HG03066 (cell line): ENCODE results near the gene GNAL.
"Not testable (repeated sequence)": the region's sequence is repeated elsewhere in the genome, so short reads cannot be mapped to it uniquely, and the experiment has no call there.

Source experiments
- ATAC-seq: cut with Tn5 transposase; IDR thresholded peaks from one replicate; pipeline ENCODE4 v1.9.1; 2021; ENCODE audit warnings: low read depth; ENCODE audit not compliant: unreplicated experiment

GNAL gene

GRCh38 chr18:11688972-11689668 is at the start of gene GNAL:
GNAL (plus strand) TSS chr18:11689264; CDS start chr18:11689564, 300 bp downstream.
- ATAC-seq = peak; percentile 73

- not testable (repeated sequence) for ATAC-seq
These were observed 41.8 kb upstream of the GNAL start for GRCh38 chr18:11647310-11647709.

- not testable (repeated sequence) for ATAC-seq
These were observed 41.3 kb upstream of the GNAL start for GRCh38 chr18:11647804-11648203.

DNA sequence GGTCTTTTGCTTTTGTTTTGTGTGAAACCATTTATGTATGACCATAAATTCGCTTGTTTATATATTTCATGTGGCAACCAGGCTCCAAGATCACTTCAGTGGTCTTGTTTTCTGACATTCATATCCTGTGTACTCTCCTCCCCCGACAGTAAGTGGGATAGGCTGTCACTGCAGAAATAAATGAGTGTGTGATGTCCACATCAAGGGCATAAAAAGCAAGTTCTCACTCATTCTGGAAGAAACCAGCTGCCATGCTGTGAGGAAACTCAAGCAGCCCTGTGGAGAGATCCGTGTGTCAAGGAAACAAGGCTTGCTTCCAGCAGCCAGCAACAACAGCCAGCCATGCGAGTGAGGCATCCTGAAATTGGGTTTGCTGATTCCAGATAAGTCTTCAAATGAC is 39.2 kb upstream of the GNAL start:
- no peak for ATAC-seq

DNA sequence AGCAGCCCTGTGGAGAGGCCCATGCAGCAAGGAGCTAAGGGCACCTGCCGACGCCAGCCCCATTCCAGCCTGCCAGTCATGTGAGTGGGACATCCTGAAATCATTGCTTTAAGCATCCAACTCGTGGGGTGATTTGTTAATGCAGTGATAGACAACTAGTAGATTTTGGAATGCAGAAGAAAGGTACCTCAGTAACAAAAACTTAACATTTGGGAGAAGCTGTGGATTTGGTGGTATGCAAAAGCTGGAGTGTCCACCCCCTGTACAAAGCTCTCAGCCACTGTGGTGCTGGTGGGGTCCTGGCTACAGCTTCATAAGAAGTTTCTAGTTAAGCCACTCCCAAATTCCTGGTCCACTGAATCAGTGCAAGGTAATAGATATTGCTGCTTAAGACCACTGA is 37.2 kb upstream of the GNAL start:
- ATAC-seq = no peak

DNA sequence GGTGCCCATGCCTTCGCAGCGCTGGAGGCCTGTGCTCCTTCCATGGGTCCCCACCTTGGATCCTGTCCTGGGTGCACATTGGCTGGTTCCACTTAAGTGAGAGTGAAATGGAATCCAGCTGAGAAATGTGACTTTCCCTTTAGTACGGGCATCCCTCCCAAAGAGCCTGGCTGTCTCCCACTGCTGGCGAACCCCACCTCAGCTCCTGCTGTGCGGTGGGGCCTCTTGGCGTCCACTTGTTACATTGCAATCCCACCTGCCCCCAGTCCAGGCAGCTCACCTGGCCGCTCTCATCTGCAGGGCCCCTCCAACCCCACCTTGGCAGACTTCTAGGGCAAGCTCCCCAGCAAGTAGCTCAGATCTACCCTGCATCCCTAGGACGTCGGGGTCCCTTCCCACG is 35.5 kb upstream of the GNAL start:
- no peak for ATAC-seq

DNA sequence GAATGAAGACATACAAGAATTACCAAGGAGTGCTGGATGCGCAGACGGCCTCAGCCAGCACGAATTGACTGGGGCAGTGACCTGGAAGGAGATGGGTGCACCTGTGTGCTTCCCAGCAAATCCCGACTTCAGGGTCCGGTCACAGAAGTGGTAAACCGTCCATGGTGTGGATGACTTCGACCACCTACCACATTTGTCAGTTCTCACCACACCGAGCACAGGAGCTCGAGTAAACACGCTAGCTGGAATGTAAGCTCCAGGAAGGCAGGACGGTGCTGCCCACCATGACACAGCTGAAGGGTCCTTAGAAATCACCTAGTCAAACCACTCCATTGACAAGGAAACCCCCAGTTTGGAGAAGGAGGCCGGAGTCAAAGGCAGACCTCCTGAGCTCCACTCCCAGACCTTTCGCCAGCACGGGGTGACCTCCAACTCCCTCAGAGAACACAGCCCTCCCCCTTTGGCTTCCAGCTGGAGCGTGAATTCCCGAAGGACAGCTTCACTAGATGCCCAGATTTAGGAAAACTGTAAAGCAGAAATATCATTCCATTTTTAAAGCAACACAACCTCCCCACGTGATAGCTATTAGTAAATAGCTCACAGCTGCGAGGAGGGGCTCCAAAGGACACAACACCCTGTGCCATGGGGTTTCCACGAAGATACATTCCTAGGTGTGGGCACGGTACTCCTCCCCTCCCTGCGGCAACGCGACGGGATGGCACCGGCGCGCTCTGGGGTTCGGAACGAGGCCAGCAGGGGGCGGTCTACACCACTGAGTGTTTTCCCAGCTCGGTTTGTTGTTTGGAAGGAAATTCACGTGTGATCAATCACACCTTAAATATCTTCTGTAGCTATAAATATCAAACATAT is 34.1 kb upstream of the GNAL start:
- ATAC-seq = no peak

- ATAC-seq = no peak
These were observed 33.5 kb upstream of the GNAL start for GRCh38 chr18:11655606-11655932.

DNA sequence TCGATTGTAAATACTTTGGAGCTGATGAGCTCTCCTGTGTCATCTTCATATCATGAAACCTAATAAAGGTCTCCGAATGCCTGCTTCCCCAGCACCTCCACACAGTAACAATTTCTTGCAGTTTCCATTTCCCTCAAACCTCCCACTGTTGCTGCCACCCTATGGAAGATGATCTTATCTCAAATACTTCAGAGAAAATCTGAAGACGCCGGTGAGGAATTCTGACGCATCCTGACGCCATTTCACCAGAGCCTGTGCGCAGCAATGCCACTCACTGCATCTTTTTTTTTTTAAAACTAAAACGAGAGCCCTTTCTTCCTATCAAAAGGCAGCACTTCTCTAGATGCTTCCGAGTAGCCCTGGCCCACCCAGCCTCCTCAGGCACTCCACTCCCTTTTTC is 31.9 kb upstream of the GNAL start:
- ATAC-seq = no peak

GRCh38 chr18:11657554-11657953 is 31.5 kb upstream of the GNAL start:
- ATAC-seq = no peak

DNA sequence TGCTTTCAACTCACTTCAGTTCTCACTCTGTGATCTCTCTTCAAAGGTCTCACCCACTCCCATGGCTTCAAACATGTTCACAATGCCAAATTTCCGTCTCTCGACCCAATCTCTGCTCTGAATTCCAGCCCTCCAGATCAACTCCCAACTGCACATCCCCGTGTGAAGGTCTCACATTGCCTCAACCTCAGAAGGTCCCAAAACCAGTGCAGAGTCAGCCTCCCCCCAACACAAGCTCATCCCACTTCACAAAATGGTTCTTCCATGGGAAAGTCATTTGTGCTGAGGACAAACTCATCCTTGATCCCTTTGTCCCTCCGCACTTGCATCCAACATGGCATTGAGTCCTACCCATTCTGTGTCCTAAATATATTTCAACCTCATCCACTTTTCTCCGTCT is 31.0 kb upstream of the GNAL start:
- ATAC-seq = no peak

DNA sequence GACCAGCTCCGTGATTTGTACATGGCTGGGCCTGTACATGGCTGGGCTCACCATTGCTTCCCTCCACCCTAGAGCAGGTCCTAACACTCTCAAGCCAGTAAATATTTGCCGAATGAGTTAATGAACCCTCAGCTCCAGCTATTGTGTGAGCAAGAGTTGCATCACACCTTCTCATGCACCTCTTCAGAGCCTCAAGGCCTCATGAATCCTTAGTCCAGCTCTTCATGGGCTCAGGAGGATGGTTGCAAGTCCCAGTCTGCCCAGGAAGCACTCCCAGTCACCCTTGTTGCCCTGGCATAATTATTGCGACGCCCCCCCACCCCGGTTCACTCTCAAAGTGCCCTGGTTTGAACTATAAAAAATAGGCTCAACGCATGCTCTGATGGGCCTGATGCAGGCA is 30.1 kb upstream of the GNAL start:
- ATAC-seq = no peak

DNA sequence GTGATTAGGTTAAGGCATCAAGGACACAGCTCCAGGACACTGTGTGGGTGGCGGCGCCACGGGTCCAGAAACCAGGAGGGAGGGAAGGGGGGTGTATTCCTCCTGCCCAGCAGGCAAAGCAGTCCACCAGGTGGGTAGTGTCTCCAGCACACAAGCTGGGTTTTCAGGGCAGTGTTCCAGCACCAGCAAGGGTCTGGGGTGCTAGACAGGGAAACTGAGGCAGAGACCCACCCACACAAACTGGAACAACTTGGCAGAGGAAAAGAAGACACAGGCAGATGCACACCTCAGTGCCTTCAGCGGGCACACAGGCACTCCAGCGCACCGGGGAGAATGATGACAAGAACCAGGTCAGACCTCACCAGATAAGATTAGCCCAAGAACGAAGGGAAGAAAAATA is 28.4 kb upstream of the GNAL start:
- no peak for ATAC-seq

DNA sequence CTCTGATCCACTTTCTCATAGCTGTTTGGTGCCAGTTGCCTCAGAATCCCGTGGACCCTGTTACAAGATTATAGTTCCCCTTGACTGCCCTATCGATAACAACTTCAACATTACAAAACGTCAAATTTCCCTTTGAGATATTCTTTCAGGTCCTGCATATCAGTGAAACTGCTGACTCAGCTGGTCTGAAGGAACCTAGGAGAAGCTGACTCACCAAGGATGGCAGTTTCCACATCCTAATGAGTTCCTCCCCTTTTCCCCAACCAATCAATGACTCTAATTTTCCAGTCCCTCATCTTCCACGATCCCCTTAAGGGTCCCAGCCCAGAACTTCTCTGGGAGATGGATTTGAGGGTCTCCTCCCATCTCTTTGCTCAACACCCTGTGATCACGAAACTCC is 27.6 kb upstream of the GNAL start:
- no peak for ATAC-seq

DNA sequence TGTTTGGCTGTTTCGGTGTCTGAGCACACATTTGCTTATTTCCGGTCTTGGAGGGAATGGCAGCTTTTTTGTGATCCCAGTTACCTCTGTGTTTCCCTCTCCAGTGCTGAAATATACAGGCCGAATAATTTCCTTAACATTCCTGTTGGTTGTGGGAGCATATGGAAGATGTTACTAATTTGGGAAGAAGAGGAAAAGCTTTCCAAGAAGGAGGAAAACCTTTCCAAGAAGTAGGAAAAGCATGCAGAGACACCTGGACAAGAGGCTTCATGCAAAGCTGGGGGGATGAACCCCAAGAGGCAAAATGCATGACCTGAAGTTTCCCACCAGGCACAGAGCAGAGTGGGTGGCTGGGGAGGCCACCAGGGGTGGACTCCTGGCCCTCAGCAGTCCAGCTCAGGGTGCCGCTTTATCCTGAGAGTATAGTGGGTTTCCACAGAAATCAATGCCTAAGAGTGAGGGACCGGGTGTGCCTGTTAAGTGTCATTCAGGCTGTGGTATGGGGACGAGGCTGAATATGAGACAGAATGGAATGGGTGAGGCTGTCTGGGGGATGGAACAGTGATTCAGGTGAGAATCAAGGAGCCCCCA is 25.5 kb upstream of the GNAL start:
- no peak for ATAC-seq

- ATAC-seq = no peak
These were observed 24.8 kb upstream of the GNAL start for GRCh38 chr18:11664286-11664685.

DNA sequence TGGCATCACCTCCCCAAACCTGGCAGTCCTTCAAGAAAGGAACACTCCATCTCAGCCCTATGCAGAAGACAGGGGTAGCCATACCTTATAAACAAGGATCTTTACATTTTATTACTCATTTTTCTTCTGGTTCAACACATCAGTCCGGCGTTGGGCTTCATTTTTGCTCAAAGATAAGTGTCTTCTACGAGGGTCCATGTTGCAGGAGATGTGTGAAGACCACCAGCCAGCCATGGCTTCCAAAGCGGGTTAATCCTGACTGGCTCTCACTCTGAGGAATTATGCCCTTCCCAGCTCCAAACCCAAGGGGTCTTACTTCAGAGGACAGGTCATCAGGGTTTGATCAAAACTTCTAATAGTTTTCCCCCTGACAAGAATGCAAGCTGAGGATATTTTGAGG is 23.9 kb upstream of the GNAL start:
- no peak for ATAC-seq

DNA sequence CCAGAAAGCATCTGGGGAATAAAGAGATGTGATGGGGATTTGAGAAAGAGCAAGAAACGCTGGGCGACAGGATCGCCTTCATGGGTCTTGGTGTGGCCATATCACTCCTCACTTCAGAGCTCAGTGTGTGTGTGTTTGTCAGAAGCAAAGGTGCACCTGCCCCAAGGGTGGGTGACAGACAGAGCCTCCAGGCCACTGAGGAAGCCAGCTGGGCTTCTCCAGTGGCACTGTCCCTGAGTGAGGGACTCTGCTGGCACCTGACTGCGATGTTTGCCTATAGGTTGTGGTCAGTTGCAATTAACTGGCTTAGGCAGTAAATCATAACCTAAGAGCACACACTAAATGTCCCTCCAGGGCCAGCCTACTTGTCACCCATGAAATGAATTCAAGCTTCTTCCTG is 23.5 kb upstream of the GNAL start:
- ATAC-seq = no peak

DNA sequence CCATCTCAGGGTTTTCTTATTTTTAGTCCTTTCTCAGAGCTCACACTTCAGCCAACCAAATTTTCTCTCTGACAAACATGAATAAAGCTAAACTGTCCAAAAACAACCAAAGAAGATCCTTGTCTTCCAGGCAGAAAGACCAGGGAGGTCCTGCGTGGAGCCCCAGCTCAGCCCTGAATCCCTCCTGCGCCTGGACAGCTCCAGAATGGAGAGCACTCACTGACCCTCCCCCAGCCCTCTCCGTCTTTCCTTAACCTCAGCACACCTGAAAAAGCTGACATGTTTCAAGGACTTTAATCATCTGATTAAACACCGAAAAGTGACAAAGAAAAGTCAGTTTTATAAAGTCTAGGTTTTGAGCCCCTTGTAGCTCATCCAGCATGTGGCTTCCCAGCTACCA is 22.9 kb upstream of the GNAL start:
- no peak for ATAC-seq

DNA sequence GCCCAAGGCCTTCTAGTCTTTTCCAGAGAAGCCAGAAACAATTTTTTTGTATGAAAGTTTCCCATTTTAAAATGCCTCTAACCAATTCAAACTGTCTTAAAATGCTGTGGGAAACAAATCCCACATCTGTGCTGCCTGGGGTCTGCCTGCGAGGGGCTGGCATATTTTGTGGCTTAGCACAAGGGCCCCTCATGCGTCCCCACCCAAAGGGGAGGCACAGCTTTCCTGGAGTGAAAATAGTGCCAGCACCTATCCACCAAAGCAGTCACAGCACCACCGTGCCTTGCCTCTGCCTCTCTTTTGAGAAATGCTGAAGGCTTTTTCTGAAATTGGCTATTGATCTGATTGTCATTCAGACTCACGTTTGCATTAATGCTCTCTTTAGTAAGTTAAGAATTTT is 22.2 kb upstream of the GNAL start:
- no peak for ATAC-seq

GRCh38 chr18:11667578-11667977 is 21.5 kb upstream of the GNAL start:
- no peak for ATAC-seq
